WTC11 (cell line): ENCODE data around the gene FBF1. TPM values are rescaled to one million over a fixed set of nuclear protein-coding genes. Genes with fewer than 3 reads are reported as not detected.

ENCODE experiments used
- ATAC-seq: fragments of 200-7000 bp; cut with Tn5 transposase; 2 replicates; pipeline ENCODE4 v1.10.0; 2021; ENCODE audit warnings: mild to moderate bottlenecking, moderate library complexity
- CTCF ChIA-PET: fragments of 300-600 bp; sonication (Branson Sonifier 250); formaldehyde crosslinking; loops from one replicate; lab custom pipeline; 2021; ENCODE audit warnings: antibody characterized with exemption; lab: Charles Lee
- POLR2A ChIA-PET: fragments of 350-600 bp; sonication (Branson Sonifier 250); formaldehyde crosslinking; loops from one replicate; lab custom pipeline; 2021; ENCODE audit warnings: antibody characterized with exemption; lab: Charles Lee
- DNase-seq: peaks from one replicate; pipeline ENCODE4 v3.0.0; 2021; ENCODE audit warnings: low spot score
- H3K27ac Mint-ChIP-seq: 2 replicates; pipeline ENCODE4 v1.8.0; 2021; ENCODE audit warnings: mixed read lengths
- H3K27me3 Mint-ChIP-seq: 2 replicates; pipeline ENCODE4 v1.8.0; 2021; ENCODE audit warnings: low read depth, mild to moderate bottlenecking, moderate library complexity, mixed read lengths
- H3K36me3 Mint-ChIP-seq: 2 replicates; pipeline ENCODE4 v1.8.0; 2021; ENCODE audit warnings: mixed read lengths
- H3K4me1 Mint-ChIP-seq: 2 replicates; pipeline ENCODE4 v1.8.0; 2022; ENCODE audit warnings: mixed read lengths
- H3K4me3 Mint-ChIP-seq: 2 replicates; pipeline ENCODE4 v1.8.0; 2021; ENCODE audit warnings: mild to moderate bottlenecking, moderate library complexity, mixed read lengths
- H3K9me3 Mint-ChIP-seq: 2 replicates; pipeline ENCODE4 v1.8.0; 2021; ENCODE audit warnings: mixed read lengths
- CREB1 ChIP-seq: sonication (generic); formaldehyde crosslinking; IDR thresholded peaks from 2 replicates; pipeline ENCODE4 v1.8.0; 2023; ENCODE audit warnings: mild to moderate bottlenecking, missing genetic modification reagents
- CREM ChIP-seq: sonication (generic); formaldehyde crosslinking; IDR thresholded peaks from 2 replicates; pipeline ENCODE4 v1.8.1; 2022; ENCODE audit warnings: mild to moderate bottlenecking, missing genetic modification reagents, moderate library complexity
- FOXJ3 ChIP-seq: sonication (generic); formaldehyde crosslinking; IDR thresholded peaks from 2 replicates; pipeline ENCODE4 v1.9.0; 2021; ENCODE audit warnings: missing genetic modification reagents, mild to moderate bottlenecking, borderline replicate concordance
- JAZF1 ChIP-seq: fragments of 250-450 bp; sonication (Bioruptor Pico); IDR thresholded peaks from 2 replicates; pipeline ENCODE4 v1.9.0; 2021; ENCODE audit warnings: moderate library complexity, mild to moderate bottlenecking, inconsistent platforms
- MYBL2 ChIP-seq: sonication (generic); formaldehyde crosslinking; IDR thresholded peaks from 2 replicates; pipeline ENCODE4 v1.8.1; 2023; ENCODE audit warnings: mild to moderate bottlenecking, moderate library complexity, missing genetic modification reagents
- NFE2L1 ChIP-seq: sonication (generic); formaldehyde crosslinking; IDR thresholded peaks from 2 replicates; pipeline ENCODE4 v1.8.1; 2023; ENCODE audit warnings: missing genetic modification reagents
- TCF7 ChIP-seq: sonication (generic); formaldehyde crosslinking; IDR thresholded peaks from 2 replicates; pipeline ENCODE4 v1.8.0; 2022; ENCODE audit warnings: mild to moderate bottlenecking, low read depth, missing genetic modification reagents, moderate library complexity
- TEAD1 ChIP-seq: sonication (generic); formaldehyde crosslinking; IDR thresholded peaks from 2 replicates; pipeline ENCODE4 v1.8.0; 2022; ENCODE audit warnings: mild to moderate bottlenecking, missing genetic modification reagents
- TEAD4 ChIP-seq: sonication (generic); formaldehyde crosslinking; IDR thresholded peaks from 2 replicates; pipeline ENCODE4 v1.8.0; 2022; ENCODE audit warnings: mild to moderate bottlenecking, missing genetic modification reagents
- TP53 ChIP-seq: sonication (generic); formaldehyde crosslinking; IDR thresholded peaks from 2 replicates; pipeline ENCODE4 v1.8.1; 2023; ENCODE audit warnings: mild to moderate bottlenecking, missing genetic modification reagents
- ZNF138 ChIP-seq: sonication (generic); formaldehyde crosslinking; conservative IDR thresholded peaks from 2 replicates; pipeline ENCODE4 v1.8.1; 2022; ENCODE audit warnings: mild to moderate bottlenecking, moderate library complexity, missing genetic modification reagents
- ZNF317 ChIP-seq: sonication (generic); formaldehyde crosslinking; IDR thresholded peaks from 2 replicates; pipeline ENCODE4 v1.8.1; 2023; ENCODE audit warnings: low read depth, mild to moderate bottlenecking, moderate library complexity, missing genetic modification reagents, borderline replicate concordance
- ZNF396 ChIP-seq: fragments of 250-450 bp; sonication (Bioruptor Pico); IDR thresholded peaks from 2 replicates; pipeline ENCODE4 v1.8.0; 2021; ENCODE audit warnings: mild to moderate bottlenecking, moderate library complexity, borderline replicate concordance
- ZNF416 ChIP-seq: fragments of 250-450 bp; sonication (Bioruptor Pico); IDR thresholded peaks from 2 replicates; pipeline ENCODE4 v1.9.0; 2021; ENCODE audit warnings: mild to moderate bottlenecking, inconsistent platforms
- ZNF423 ChIP-seq: fragments of 250-450 bp; sonication (Bioruptor Pico); IDR thresholded peaks from 2 replicates; pipeline ENCODE4 v2.1.2; 2022; ENCODE audit warnings: mild to moderate bottlenecking, moderate library complexity
- ZNF671 ChIP-seq: fragments of 250-450 bp; sonication (Bioruptor Pico); IDR thresholded peaks from 2 replicates; pipeline ENCODE4 v1.8.0; 2021; ENCODE audit warnings: mild to moderate bottlenecking
- total RNA-seq: library from RNA; stranded (reverse); gene quantifications from 3 replicates; pipeline ENCODE4 v1.2.3, GENCODE V29; 2021
- TF ChIP-seq, protein P1 (sequence below): sonication (generic); formaldehyde crosslinking; IDR thresholded peaks from 2 replicates; pipeline ENCODE4 v1.8.1; 2023; ENCODE audit warnings: mild to moderate bottlenecking, missing genetic modification reagents
- TF ChIP-seq, protein P2 (sequence below): sonication (generic); formaldehyde crosslinking; IDR thresholded peaks from 2 replicates; pipeline ENCODE4 v1.8.1; 2022; ENCODE audit warnings: low read depth, missing genetic modification reagents, borderline replicate concordance
- TF ChIP-seq, protein P3 (sequence below): fragments of 250-450 bp; sonication (Bioruptor Pico); IDR thresholded peaks from 2 replicates; pipeline ENCODE4 v1.9.0; 2021; ENCODE audit warnings: moderate library complexity, mild to moderate bottlenecking, inconsistent platforms, borderline replicate concordance
- TF ChIP-seq, protein P4 (sequence below): sonication (generic); formaldehyde crosslinking; IDR thresholded peaks from 2 replicates; pipeline ENCODE4 v1.8.0; 2023; ENCODE audit warnings: mild to moderate bottlenecking, missing genetic modification reagents
- TF ChIP-seq, protein P5 (sequence below): sonication (generic); formaldehyde crosslinking; conservative IDR thresholded peaks from 2 replicates; pipeline ENCODE4 v1.8.1; 2023; ENCODE audit warnings: mild to moderate bottlenecking, low read depth, missing genetic modification reagents, moderate library complexity

FBF1 gene
- total RNA-seq, 1 experiment from 2014 or later, result 19.8 TPM

DNA sequence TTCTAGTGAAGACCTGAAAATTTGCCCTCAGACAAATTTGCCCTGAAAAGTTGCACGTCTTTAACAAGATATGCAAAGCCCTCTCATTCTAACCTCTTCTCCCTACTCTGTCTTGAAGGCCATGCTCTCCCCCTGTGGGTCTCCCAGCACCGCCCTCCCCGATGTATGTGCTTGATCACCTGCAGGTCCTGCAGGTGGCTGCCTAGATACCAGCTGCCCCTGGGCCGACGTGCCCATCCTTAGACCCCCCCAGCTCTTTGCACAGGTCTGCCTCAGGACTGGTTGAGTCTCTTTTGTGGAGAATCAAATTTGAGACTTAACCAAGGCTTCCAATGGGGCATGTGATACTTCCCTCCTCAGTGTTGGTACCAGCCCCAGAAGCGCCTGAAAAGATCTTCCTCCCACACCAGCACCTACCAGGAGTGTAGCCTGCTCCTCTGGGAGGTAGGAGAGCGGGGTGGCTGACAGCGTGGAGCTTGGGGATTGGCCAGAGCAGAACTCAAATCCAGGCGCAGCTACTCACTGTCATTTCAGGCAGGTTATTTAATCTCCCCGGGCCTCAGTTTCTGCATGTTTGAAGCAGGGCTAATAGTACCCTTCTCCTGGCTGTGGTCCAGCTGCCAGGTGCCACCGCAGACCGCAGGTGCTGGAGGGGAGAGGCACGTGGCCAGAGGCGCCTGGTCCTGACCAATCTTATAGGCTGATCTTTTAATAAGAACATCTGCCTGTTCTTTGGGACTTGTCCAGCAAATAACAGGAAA is 31.6 kb downstream of the FBF1 start:
- POLR2A ChIA-PET, result no interaction called here

DNA sequence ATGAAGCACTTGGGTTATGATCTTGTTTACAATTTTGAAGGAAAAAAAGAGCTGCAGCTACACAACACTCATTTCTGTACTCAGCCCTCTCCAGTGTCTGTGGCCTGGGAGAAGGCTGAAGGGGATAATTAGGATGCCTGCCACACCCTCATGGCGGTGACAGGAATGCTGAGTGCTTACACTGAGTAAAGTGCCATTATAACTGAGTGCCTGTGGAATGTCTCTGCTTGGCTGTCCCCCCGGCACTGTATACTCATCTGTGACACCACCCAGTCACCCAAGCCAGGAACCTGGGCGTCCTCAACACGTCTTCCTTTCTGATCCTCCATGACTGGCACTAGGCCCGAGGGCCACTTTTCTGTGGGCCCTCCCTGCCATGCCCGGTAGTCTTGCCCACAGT is 32.6 kb downstream of the FBF1 start:
- ChIA-PET POLR2A (no interaction called here), CTCF (interaction anchor here (0.7 to 5.8 kb wide), 3 partner anchors 70 to 96 kb away, joined by 3 to 70 read pairs (median 4); no protein-coding TSS in a partner anchor)
- H3K27ac Mint-ChIP-seq, result peak overlapping the region; percentile 36; the same call in 1 of the 2 replicates
- peaks cover 5% of the 10 kb centered on the region; the same call in 1 of the 2 replicates for H3K4me1 Mint-ChIP-seq
- H3K9me3 Mint-ChIP-seq, result no peaks in the 10 kb centered on the region
- no peak overlapping the region for H3K4me3 Mint-ChIP-seq
- no peaks in the 10 kb centered on the region for H3K27me3 Mint-ChIP-seq
- no peak for DNase-seq
- no peaks in the 10 kb centered on the region for H3K36me3 Mint-ChIP-seq
- ATAC-seq, result no peak
- TF ChIP-seq TCF7 (CRISPR knock-in tag) (no peak), TEAD4 (no peak), ZNF317 (CRISPR knock-in tag) (no peak), ZNF423 (CRISPR knock-in tag) (no peak), NFE2L1 (CRISPR knock-in tag) (no peak), TP53 (CRISPR knock-in tag) (no peak), JAZF1 (CRISPR knock-in tag) (no peak), ZNF138 (CRISPR knock-in tag) (no peak)

More for the DNA sequence above, 31.6 kb downstream of the FBF1 start:
- H3K27me3 Mint-ChIP-seq, result no peaks in the 10 kb centered on the region
- CTCF ChIA-PET, result interaction anchor here (1.0 to 5.8 kb wide), 9 partner anchors 13 to 371 kb away, joined by 3 to 70 read pairs (median 6); partner anchors contain the start of genes CDK3 and TRIM65
- ATAC-seq, result no peak
- H3K9me3 Mint-ChIP-seq, result no peaks in the 10 kb centered on the region
- no peaks in the 10 kb centered on the region for H3K36me3 Mint-ChIP-seq
- H3K4me1 Mint-ChIP-seq, result peaks cover 5% of the 10 kb centered on the region; the same call in 1 of the 2 replicates
- TF ChIP-seq, protein P1, sequence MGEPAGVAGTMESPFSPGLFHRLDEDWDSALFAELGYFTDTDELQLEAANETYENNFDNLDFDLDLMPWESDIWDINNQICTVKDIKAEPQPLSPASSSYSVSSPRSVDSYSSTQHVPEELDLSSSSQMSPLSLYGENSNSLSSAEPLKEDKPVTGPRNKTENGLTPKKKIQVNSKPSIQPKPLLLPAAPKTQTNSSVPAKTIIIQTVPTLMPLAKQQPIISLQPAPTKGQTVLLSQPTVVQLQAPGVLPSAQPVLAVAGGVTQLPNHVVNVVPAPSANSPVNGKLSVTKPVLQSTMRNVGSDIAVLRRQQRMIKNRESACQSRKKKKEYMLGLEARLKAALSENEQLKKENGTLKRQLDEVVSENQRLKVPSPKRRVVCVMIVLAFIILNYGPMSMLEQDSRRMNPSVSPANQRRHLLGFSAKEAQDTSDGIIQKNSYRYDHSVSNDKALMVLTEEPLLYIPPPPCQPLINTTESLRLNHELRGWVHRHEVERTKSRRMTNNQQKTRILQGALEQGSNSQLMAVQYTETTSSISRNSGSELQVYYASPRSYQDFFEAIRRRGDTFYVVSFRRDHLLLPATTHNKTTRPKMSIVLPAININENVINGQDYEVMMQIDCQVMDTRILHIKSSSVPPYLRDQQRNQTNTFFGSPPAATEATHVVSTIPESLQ (CRISPR knock-in tag), result no peak
- TF ChIP-seq CREB1, result no peak
- no peak for TF ChIP-seq TEAD1 (CRISPR knock-in tag)
- TF ChIP-seq ZNF396 (CRISPR knock-in tag), result no peak
- no peak for TF ChIP-seq ZNF416 (CRISPR knock-in tag)
- TF ChIP-seq CREM (CRISPR knock-in tag), result no peak
- no peak for TF ChIP-seq ZNF671 (CRISPR knock-in tag)
- TF ChIP-seq, protein P2, sequence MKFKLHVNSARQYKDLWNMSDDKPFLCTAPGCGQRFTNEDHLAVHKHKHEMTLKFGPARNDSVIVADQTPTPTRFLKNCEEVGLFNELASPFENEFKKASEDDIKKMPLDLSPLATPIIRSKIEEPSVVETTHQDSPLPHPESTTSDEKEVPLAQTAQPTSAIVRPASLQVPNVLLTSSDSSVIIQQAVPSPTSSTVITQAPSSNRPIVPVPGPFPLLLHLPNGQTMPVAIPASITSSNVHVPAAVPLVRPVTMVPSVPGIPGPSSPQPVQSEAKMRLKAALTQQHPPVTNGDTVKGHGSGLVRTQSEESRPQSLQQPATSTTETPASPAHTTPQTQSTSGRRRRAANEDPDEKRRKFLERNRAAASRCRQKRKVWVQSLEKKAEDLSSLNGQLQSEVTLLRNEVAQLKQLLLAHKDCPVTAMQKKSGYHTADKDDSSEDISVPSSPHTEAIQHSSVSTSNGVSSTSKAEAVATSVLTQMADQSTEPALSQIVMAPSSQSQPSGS (CRISPR knock-in tag), result no peak
- TF ChIP-seq FOXJ3, result no peak
- TF ChIP-seq, protein P3, sequence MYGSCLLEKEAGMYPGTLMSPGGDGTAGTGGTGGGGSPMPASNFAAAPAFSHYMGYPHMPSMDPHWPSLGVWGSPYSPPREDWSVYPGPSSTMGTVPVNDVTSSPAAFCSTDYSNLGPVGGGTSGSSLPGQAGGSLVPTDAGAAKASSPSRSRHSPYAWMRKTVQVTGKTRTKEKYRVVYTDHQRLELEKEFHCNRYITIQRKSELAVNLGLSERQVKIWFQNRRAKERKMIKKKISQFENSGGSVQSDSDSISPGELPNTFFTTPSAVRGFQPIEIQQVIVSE (CRISPR knock-in tag), result no peak
- no peak for TF ChIP-seq TCF7 (CRISPR knock-in tag)
- TF ChIP-seq, protein P4, sequence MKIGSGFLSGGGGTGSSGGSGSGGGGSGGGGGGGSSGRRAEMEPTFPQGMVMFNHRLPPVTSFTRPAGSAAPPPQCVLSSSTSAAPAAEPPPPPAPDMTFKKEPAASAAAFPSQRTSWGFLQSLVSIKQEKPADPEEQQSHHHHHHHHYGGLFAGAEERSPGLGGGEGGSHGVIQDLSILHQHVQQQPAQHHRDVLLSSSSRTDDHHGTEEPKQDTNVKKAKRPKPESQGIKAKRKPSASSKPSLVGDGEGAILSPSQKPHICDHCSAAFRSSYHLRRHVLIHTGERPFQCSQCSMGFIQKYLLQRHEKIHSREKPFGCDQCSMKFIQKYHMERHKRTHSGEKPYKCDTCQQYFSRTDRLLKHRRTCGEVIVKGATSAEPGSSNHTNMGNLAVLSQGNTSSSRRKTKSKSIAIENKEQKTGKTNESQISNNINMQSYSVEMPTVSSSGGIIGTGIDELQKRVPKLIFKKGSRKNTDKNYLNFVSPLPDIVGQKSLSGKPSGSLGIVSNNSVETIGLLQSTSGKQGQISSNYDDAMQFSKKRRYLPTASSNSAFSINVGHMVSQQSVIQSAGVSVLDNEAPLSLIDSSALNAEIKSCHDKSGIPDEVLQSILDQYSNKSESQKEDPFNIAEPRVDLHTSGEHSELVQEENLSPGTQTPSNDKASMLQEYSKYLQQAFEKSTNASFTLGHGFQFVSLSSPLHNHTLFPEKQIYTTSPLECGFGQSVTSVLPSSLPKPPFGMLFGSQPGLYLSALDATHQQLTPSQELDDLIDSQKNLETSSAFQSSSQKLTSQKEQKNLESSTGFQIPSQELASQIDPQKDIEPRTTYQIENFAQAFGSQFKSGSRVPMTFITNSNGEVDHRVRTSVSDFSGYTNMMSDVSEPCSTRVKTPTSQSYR (CRISPR knock-in tag), result no peak
- no peak for TF ChIP-seq MYBL2 (CRISPR knock-in tag)
- TF ChIP-seq, protein P5, sequence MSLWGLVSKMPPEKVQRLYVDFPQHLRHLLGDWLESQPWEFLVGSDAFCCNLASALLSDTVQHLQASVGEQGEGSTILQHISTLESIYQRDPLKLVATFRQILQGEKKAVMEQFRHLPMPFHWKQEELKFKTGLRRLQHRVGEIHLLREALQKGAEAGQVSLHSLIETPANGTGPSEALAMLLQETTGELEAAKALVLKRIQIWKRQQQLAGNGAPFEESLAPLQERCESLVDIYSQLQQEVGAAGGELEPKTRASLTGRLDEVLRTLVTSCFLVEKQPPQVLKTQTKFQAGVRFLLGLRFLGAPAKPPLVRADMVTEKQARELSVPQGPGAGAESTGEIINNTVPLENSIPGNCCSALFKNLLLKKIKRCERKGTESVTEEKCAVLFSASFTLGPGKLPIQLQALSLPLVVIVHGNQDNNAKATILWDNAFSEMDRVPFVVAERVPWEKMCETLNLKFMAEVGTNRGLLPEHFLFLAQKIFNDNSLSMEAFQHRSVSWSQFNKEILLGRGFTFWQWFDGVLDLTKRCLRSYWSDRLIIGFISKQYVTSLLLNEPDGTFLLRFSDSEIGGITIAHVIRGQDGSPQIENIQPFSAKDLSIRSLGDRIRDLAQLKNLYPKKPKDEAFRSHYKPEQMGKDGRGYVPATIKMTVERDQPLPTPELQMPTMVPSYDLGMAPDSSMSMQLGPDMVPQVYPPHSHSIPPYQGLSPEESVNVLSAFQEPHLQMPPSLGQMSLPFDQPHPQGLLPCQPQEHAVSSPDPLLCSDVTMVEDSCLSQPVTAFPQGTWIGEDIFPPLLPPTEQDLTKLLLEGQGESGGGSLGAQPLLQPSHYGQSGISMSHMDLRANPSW (CRISPR knock-in tag), result no peak
- no peak overlapping the region for H3K4me3 Mint-ChIP-seq
- no peak for DNase-seq
- peak overlapping the region; percentile 74; the same call in 1 of the 2 replicates for H3K27ac Mint-ChIP-seq
